ENCODE data around the gene TRIO. TPM values are rescaled to one million over a fixed set of nuclear protein-coding genes. Genes with fewer than 3 reads are reported as not detected.

TRIO gene
- polyA plus RNA-seq, 1 of the 3 experiments (the other 2 are of a cell fraction), result 229 TPM

GRCh38 chr5:14120176-14120575 is 23.0 kb upstream of the TRIO start:
- Histone ChIP-seq H3K4me1 (ENCODE audit: control insufficient read depth in 1 of 2, insufficient read depth in 2 of 2, low read depth in 1 of 2, low read length in 1 of 2) (peaks cover 0 to 8% of the 10 kb centered on the region in 2 experiments; a peak in 1 of 4 replicates), H3K4me3 (ENCODE audit: low read depth in 2 of 2, low read length in 1 of 2) (no peak overlapping the region), H3K27me3 (ENCODE audit: insufficient read depth) (no peaks in the 10 kb centered on the region), H3K9me3 (no peaks in the 10 kb centered on the region), H3K9ac (no peak overlapping the region), H2AFZ (ENCODE audit: low read depth) (no peak overlapping the region), H4K20me1 (ENCODE audit: insufficient read depth) (no peaks in the 10 kb centered on the region), H3K79me2 (ENCODE audit: insufficient read depth) (no peaks in the 10 kb centered on the region), H3K27ac (ENCODE audit: low read depth in 2 of 2, low read length in 1 of 2) (no peak overlapping the region), H3K9me2 (no peaks in the 10 kb centered on the region), H3K4me2 (no peak overlapping the region), H3K36me3 (replicated peaks in 1 of 2; ENCODE audit: control insufficient read depth in 1 of 2, insufficient read depth in 2 of 2, low read length in 1 of 2) (no peaks in the 10 kb centered on the region), H3F3A (replicated peaks; ENCODE audit: insufficient read depth) (peaks cover under 1% of the 10 kb centered on the region)
- POLR2A ChIA-PET, result no interaction called here
- no peak for DNase-seq
- TF ChIP-seq RXRA (IDR thresholded peaks at IDR 0.05; ENCODE audit: borderline replicate concordance, low read depth) (no peak), FOXM1 (IDR thresholded peaks at IDR 0.05; ENCODE audit: low read depth) (no peak), USF2 (IDR thresholded peaks at IDR 0.05; ENCODE audit: borderline replicate concordance, low read depth, low read length) (no peak), YY1 (IDR thresholded peaks at IDR 0.05; ENCODE audit: low read depth) (no peak), SMC3 (IDR thresholded peaks at IDR 0.05; ENCODE audit: low read depth, low read length) (no peak), NRF1 (IDR thresholded peaks at IDR 0.05; ENCODE audit: low read depth, low read length) (no peak), IRF3 (IDR thresholded peaks at IDR 0.05; ENCODE audit: low read depth, low read length) (no peak), MAX (IDR thresholded peaks at IDR 0.05; ENCODE audit: low read depth) (no peak), SIN3A (IDR thresholded peaks at IDR 0.05; ENCODE audit: borderline replicate concordance, low read depth, low read length) (no peak), FOSL2 (IDR thresholded peaks at IDR 0.05; ENCODE audit: borderline replicate concordance, low read depth) (no peak), REST (IDR thresholded peaks at IDR 0.05; ENCODE audit: low read depth, low read length) (no peak), TAF1 (IDR thresholded peaks at IDR 0.05; ENCODE audit: borderline replicate concordance, low read depth, low read length) (no peak), TEAD4 (IDR thresholded peaks at IDR 0.05; ENCODE audit: borderline replicate concordance, insufficient read depth) (no peak), RAD21 (IDR thresholded peaks at IDR 0.05; ENCODE audit: low read length) (no peak), EZH2phosphoT487 (IDR thresholded peaks at IDR 0.05; ENCODE audit: borderline replicate concordance, low read depth) (no peak), GATA2 (CRISPR knock-in tag; IDR thresholded peaks at IDR 0.05) (no peak), TCF12 (IDR thresholded peaks at IDR 0.05) (no peak), RFX5 (IDR thresholded peaks at IDR 0.05; ENCODE audit: low read length) (no peak), MEF2A (IDR thresholded peaks at IDR 0.05; ENCODE audit: borderline replicate concordance, low read depth) (no peak), EP300 (IDR thresholded peaks at IDR 0.05; ENCODE audit: borderline replicate concordance in 1 of 2, low read depth in 1 of 2, low read length in 1 of 2) (no peak)
- 94% methylated on average over 3 of the region's 4 CpGs for WGBS (ENCODE audit: low lambda C conversion rate)
- CTCF ChIA-PET, result interaction anchor here (0.7 to 6.1 kb wide), 4 partner anchors 11 to 529 kb away, joined by 3 to 36 read pairs (median 8); no protein-coding TSS in a partner anchor
